HG02678 (cell line): ENCODE measurements around the gene LHFPL4.

Experiments used
- ATAC-seq: cut with Tn5 transposase; IDR thresholded peaks from one replicate; pipeline ENCODE4 v1.9.1; 2021; ENCODE audit warnings: mild to moderate bottlenecking, moderate library complexity; ENCODE audit not compliant: unreplicated experiment

LHFPL4 gene

DNA sequence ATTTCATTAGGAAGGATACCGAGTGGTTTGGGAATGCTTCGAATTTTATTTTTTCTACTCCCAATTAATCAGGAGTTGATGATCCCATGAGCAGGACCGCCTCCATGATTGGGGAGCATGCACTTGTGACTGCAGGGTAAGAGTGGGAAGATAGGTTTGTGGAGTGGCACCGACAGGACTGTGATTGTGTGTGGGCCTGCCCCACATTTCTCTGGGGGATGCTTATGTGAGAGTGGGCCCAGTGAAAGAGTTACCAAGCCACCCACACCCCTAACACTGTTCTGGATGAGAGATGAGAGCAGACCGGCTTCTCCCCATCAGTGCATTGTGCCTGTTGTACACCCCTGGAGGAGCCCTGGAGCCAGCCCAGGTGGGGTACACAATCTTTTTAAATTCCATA lies 76.7 kb downstream of the LHFPL4 start:
- ATAC-seq = no peak

DNA sequence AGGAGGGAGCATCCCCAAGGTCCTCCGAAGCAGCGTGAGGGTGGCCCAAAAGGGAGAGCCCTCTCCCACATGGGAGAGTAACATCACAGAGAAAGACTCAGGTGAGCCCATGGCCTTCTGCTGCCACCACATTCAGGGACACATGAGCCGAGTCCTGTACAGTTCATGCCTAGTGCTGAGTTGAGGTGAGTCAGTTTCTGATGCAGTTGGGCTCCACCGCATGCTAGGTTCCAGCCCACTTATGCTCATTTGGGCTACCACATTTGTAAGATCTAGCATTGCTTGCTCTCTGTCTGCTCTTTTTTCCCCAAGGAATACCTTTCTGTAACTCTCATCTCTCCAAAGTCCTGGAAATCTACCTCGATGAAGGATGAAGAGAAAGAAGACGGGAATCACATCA lies 79.1 kb downstream of the LHFPL4 start:
- no peak for ATAC-seq

DNA sequence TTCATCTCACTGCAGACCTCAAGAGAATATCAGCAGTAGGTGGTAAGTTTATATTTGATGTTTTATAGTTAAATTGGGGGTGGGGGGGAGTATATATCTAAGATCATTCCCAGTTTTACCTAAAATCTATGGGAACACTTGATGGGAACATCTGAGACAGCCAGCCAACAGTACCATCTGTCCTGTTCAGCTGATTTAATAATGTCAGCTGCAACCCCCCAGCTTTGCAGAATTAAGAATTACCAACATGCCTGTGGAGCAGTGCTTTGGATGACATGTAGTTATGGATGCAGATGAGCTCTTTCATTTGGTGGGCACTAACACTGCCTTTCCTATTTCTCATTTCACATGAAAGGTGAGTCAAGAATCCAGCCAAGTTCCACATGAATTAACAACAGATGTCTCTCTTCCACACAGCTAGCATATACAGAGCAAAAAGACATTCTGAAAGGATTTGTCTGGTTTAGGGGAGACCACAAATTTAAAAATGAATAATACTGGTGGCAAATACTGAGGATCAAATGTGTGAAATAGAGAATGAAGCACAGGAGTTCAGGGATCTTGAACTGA lies 80.0 kb downstream of the LHFPL4 start:
- ATAC-seq = no peak

DNA sequence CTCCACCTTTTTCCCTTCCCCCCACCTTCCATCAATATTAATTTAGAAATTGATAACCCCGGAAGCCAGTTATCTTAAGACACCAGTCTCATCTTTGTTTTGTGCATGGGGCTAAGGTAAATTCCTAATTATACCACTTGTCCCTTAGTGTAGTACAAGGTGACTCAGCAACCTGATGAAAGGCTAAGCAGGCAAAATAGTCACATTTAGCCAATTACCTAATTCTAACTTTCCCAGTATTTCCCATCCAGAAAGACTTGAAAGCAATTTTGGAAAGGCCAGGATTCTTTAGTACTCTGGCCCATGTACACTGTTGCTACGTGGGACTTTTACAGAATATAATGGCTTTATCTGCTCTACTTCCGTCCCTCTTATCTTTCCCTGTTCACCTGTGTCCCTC lies 83.6 kb downstream of the LHFPL4 start:
- ATAC-seq = no peak

DNA sequence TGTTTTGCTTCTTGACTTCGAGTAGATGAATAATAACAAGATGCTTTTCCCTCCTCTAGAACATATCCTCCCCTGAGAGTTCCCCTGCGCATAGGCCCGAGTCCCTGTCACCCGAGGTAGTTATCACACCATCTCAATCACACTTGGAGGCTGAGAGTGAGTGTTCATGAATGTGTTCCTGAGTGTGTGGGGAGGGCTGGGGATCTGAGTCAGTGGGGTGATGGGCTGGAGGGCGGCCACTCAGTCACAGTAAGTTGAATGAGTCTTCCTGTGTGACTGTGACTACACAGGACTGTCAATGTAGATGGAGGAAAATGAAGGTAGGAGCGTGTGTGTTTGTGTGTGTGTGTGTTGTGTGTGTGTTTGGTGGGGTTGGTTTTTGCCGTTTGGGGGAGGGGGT lies 85.2 kb downstream of the LHFPL4 start:
- no peak for ATAC-seq

DNA sequence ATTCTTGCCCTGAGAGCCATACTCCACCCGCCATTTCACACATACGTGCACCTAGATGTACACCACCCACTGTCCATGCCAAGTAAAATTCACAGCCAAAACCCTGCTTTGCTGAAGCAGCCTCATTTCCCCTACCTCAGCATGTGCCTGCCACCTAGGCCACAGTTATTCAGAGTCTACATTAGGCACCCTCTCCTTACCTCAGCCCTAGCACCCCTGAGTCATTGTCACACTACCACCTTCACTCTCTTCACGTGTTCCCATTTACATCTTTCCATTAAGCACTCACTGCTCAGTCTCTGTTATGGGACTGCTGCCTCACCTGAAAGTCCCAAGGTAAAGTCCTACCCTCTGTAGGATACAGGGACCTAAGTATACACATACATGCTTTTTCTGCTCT lies 86.2 kb downstream of the LHFPL4 start:
- ATAC-seq = no peak

DNA sequence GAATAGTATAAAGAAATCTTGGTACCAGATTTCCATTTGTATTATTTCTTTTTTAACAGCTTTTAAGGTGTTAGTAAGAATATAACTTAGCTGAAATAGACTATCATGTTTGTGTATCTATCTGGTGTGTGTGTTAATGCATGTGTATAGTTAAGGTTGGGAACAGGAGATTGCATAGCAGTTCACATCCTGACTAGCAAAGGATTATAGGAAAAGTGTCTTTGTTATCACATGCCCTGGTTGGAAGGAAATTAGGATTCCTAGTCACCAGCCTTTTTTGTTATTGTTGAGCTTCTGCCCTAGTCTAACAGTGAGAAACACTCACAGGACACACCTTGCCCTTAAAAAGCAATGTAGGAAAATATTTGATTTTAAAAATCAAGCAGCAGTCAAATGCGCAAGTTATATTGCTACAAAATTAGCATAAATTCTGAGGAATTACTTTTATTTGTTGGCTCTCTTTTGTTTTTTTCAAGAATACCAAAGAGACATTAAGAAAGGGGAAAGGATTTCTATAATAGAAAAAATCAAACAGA lies 98.0 kb downstream of the LHFPL4 start:
- no peak for ATAC-seq

DNA sequence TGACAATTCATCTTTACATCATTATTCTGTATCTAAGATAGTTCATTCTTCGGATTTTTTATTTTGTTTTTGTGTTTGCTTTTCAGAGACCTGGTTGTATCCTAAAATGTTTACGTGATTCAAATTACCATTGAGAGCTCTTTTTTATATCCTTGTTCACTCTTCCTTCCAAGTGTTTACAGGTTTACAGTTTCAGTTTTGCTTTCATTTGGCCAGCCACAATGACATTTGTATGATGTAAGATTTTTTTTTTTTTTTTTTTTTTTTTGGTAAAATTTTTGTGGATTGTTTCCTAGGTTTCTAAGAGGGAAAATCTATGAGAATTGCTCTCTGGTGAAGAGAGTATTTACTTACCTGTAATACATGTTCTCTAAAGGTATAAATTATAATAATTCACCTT lies 101.2 kb downstream of the LHFPL4 start:
- no peak for ATAC-seq

DNA sequence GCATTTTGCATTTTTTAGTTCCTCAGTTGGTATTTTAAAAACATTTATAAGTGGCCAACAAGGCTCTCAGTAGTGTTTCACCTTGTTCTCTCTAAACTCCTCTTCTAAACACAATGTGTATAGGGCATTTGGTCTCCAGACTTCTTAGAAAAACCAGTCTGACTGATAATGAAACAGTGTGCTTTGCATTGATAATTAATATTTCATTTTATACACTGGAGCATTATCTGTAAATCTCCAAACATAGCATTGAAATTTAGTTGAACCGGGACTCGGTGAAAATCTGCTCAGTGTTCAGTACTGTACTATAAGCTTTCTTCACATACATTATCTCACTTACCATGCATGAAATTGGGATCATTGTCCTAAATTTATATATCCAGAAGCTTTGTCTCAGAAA lies 102.6 kb downstream of the LHFPL4 start:
- ATAC-seq = no peak

DNA sequence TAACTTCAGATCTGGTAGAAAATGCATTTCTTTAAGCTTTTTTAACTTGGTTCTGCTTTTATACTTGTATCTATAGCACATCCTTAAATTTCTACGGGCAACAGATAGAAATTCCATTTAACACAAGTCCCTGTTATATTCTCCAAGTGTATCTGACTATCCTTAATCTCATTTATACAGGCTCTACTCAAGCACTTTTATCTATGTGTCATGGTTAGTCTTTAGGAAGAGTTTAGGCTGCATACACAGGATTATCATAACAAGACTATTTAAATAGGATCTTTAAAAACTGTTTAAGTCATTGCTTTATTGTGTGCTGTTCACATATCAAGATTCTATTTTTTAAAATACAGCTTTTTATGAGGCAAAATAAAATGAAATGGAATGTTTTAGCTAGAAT lies 103.5 kb downstream of the LHFPL4 start:
- no peak for ATAC-seq

DNA sequence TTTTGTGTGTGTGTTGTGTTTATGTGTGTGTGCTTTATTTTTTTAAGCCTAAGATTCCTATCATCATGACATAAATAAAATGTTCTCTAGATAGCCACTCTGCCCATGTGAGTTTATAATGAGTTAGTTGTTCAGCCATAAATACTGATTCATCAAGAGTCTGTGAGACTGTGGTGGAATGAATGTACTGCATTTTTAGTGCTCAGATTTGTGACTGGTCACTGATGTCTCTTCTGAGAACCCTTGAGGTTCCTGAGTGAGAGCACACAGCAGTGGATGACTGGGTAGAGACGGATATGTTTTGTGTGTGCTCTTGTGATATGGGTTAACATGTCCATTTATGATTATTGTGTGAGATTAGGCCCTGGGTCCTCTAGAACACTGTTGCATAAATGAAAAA lies 105.0 kb downstream of the LHFPL4 start:
- ATAC-seq = no peak
